ENCODE results near the gene HIBADH.

DNA sequence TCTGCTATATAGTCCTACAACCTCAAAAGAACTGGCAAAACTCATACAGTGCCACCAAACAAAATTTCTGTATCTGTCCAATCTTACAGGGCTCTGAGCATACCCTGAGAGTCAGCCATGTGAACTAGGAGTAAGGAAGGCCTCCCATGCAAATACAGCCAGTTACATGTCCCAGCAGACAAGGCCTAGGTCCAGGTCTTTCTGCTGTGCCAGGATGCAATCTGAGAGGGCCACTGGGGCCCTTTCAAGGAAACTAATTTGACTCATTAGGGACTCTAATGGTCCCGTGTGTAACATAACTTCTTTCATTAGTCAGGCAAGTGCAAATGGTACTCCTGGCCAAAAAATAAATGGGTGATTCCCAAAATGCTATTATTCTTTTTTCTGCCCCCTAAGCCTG lies 17.9 kb upstream of the HIBADH start:
- TF ChIP-seq, protein P1, sequence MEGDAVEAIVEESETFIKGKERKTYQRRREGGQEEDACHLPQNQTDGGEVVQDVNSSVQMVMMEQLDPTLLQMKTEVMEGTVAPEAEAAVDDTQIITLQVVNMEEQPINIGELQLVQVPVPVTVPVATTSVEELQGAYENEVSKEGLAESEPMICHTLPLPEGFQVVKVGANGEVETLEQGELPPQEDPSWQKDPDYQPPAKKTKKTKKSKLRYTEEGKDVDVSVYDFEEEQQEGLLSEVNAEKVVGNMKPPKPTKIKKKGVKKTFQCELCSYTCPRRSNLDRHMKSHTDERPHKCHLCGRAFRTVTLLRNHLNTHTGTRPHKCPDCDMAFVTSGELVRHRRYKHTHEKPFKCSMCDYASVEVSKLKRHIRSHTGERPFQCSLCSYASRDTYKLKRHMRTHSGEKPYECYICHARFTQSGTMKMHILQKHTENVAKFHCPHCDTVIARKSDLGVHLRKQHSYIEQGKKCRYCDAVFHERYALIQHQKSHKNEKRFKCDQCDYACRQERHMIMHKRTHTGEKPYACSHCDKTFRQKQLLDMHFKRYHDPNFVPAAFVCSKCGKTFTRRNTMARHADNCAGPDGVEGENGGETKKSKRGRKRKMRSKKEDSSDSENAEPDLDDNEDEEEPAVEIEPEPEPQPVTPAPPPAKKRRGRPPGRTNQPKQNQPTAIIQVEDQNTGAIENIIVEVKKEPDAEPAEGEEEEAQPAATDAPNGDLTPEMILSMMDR (IDR thresholded peaks at IDR 0.05; ENCODE audit: extremely low read depth in 1 of 2, insufficient read depth in 1 of 2, low read depth in 1 of 2, low read length in 2 of 2): no peak
- TF ChIP-seq POLR2AphosphoS5 (IDR thresholded peaks at IDR 0.05; ENCODE audit: insufficient read depth, low read depth, low read length) (no peak), FOS (IDR thresholded peaks at IDR 0.05; ENCODE audit: borderline replicate concordance, insufficient read depth, low read length) (no peak), MYC (IDR thresholded peaks at IDR 0.05; ENCODE audit: low read depth, low read length) (no peak), EZH2 (IDR thresholded peaks at IDR 0.05; ENCODE audit: borderline replicate concordance, low read depth, low read length, severe bottlenecking) (no peak)

Data from endothelial cell of umbilical vein (primary cell).